H1 (cell line): Measurements from ENCODE around the gene LIG3. TPM values are rescaled to one million over a fixed set of nuclear protein-coding genes. Genes with fewer than 3 reads are reported as not detected.

Experiments
- CTCF ChIA-PET: fragments of 300-600 bp; sonication (Branson Sonifier 250); formaldehyde crosslinking; loops from one replicate; lab custom pipeline; 2021; ENCODE audit not compliant: partially characterized antibody; lab: Charles Lee
- POLR2A ChIA-PET: fragments of 300-600 bp; sonication (Branson Sonifier 250); formaldehyde crosslinking; loops from one replicate; lab custom pipeline; 2021; ENCODE audit warnings: inconsistent platforms; ENCODE audit not compliant: partially characterized antibody; lab: Charles Lee
- DNase-seq, 2 experiments: peaks; one replicate each; pipeline versions ENCODE4 v3.0.0 to v3.0.0-alpha.2; 2010 to 2022; ENCODE audit warnings: low spot score in 2 of 2, low read depth in 1 of 2, mixed read lengths in 1 of 2
- FAIRE-seq: peaks from 2 replicates; lab custom pipeline; 2011; peaks lifted over from hg19 to GRCh38; lab: Jason Lieb, UNC
- H2AFZ ChIP-seq: 2 replicates; pipeline ENCODE4 v1.8.1; 2012; ENCODE audit warnings: low read length, inconsistent platforms
- H2AK5ac ChIP-seq: 2 replicates; pipeline ENCODE4 v1.6.1; 2013; ENCODE audit warnings: low read depth, low read length
- H2BK120ac ChIP-seq: replicated peaks from 2 replicates; pipeline ENCODE3; 2013; ENCODE audit warnings: low read depth, low read length, inconsistent platforms
- H2BK12ac ChIP-seq: 2 replicates; pipeline ENCODE4 v1.6.1; 2013; ENCODE audit warnings: low read depth, low read length
- H2BK15ac ChIP-seq: 2 replicates; pipeline ENCODE4 v1.6.1; 2013; ENCODE audit warnings: low read length
- H2BK20ac ChIP-seq: 2 replicates; pipeline ENCODE4 v1.6.1; 2013; ENCODE audit warnings: low read length
- H2BK5ac ChIP-seq: 2 replicates; pipeline ENCODE4 v1.6.1; 2013; ENCODE audit warnings: low read depth, low read length
- H3K14ac ChIP-seq: 2 replicates; pipeline ENCODE4 v1.6.1; 2013; ENCODE audit warnings: inconsistent platforms; ENCODE audit not compliant: insufficient read length
- H3K18ac ChIP-seq: 2 replicates; pipeline ENCODE4 v1.6.1; 2013; ENCODE audit warnings: low read length; ENCODE audit errors: extremely low read depth
- H3K23ac ChIP-seq: 2 replicates; pipeline ENCODE4 v1.6.1; 2013; ENCODE audit warnings: inconsistent platforms; ENCODE audit not compliant: insufficient read length
- H3K23me2 ChIP-seq: 2 replicates; pipeline ENCODE4 v1.6.1; 2013; ENCODE audit warnings: low read depth, low read length
- H3K27ac ChIP-seq: 2 replicates; pipeline ENCODE4 v1.6.1; 2011; ENCODE audit warnings: low read depth, low read length, inconsistent platforms
- H3K27me3 ChIP-seq, 4 experiments: replicated peaks in 1 of 4; 1 replicate in 1 of 4; 2 replicates in 3 of 4; pipeline versions ENCODE4 v1.6.1 to v1.8.1; 2011 to 2013; ENCODE audit warnings: low read length in 3 of 4, mild to moderate bottlenecking in 3 of 4, inconsistent platforms in 2 of 4, mixed read lengths in 2 of 4, moderate library complexity in 1 of 4; ENCODE audit not compliant: control insufficient read depth in 3 of 4, insufficient read depth in 3 of 4; ENCODE audit errors: extremely low read depth in 1 of 4
- H3K36me3 ChIP-seq, 4 experiments: 2 replicates each; pipeline versions ENCODE4 v1.6.1 to v1.8.1; 2011 to 2013; ENCODE audit warnings: mild to moderate bottlenecking in 4 of 4, low read length in 3 of 4, moderate library complexity in 2 of 4, control low read depth in 1 of 4, inconsistent platforms in 1 of 4; ENCODE audit not compliant: insufficient read depth in 4 of 4, control insufficient read depth in 2 of 4
- H3K4ac ChIP-seq: replicated peaks from 2 replicates; pipeline ENCODE3; 2013; ENCODE audit warnings: low read length, low read depth, mixed read lengths, inconsistent platforms; ENCODE audit not compliant: insufficient read length
- H3K4me1 ChIP-seq, 4 experiments: replicated peaks in 1 of 4; 1 replicate in 1 of 4; 2 replicates in 3 of 4; pipeline versions ENCODE4 v1.6.1 to v1.8.1; 2011 to 2013; ENCODE audit warnings: low read length in 3 of 4, inconsistent platforms in 2 of 4, mixed read lengths in 1 of 4; ENCODE audit not compliant: insufficient read depth in 4 of 4, control insufficient read depth in 3 of 4
- H3K4me2 ChIP-seq, 2 experiments: 2 replicates each; pipeline versions ENCODE4 v1.6.1 to v1.8.1; 2011 to 2013; ENCODE audit warnings: low read depth in 2 of 2, low read length in 2 of 2, control low read depth in 1 of 2, inconsistent platforms in 1 of 2, mild to moderate bottlenecking in 1 of 2; ENCODE audit not compliant: insufficient read depth in 1 of 2
- H3K4me3 ChIP-seq, 4 experiments: fragments of 200-600, 300-600 bp in 1 of 4; sonication (generic), shearing (Covaris generic), sonication (Bioruptor Twin) in 1 of 4; 2 replicates each; pipeline versions ENCODE4 v1.5.1 to v1.8.1; 2011 to 2016; ENCODE audit warnings: low read length in 4 of 4, low read depth in 3 of 4, control low read depth in 2 of 4, inconsistent platforms in 2 of 4, mild to moderate bottlenecking in 2 of 4, mixed read lengths in 1 of 4, moderate library complexity in 1 of 4; ENCODE audit not compliant: insufficient read depth in 2 of 4; ENCODE audit errors: extremely low read depth in 1 of 4
- H3K56ac ChIP-seq: replicated peaks from 2 replicates; pipeline ENCODE3; 2013; ENCODE audit warnings: low read depth, mild to moderate bottlenecking, mixed read lengths, low read length, inconsistent platforms; ENCODE audit not compliant: insufficient read length
- H3K79me1 ChIP-seq: 2 replicates; pipeline ENCODE4 v1.6.1; 2013; ENCODE audit warnings: low read depth, low read length, control low read depth
- H3K79me2 ChIP-seq, 2 experiments: 2 replicates each; pipeline versions ENCODE4 v1.6.1 to v1.8.1; 2012 to 2013; ENCODE audit warnings: low read length in 2 of 2, mild to moderate bottlenecking in 2 of 2, inconsistent platforms in 1 of 2; ENCODE audit not compliant: insufficient read depth in 2 of 2, control insufficient read depth in 1 of 2
- H3K9ac ChIP-seq, 4 experiments: replicated peaks in 1 of 4; 1 replicate in 1 of 4; 2 replicates in 3 of 4; pipeline versions ENCODE4 v1.6.1 to v1.8.1; 2011 to 2013; ENCODE audit warnings: low read depth in 3 of 4, low read length in 3 of 4, control low read depth in 2 of 4, mild to moderate bottlenecking in 2 of 4, moderate library complexity in 2 of 4, inconsistent platforms in 1 of 4; ENCODE audit errors: extremely low read depth in 1 of 4
- H3K9me3 ChIP-seq, 2 experiments: 2 replicates each; pipeline versions ENCODE4 v1.6.1 to v1.8.1; 2012 to 2013; ENCODE audit warnings: mild to moderate bottlenecking in 2 of 2, moderate library complexity in 2 of 2, control low read depth in 1 of 2, inconsistent platforms in 1 of 2, low read depth in 1 of 2, low read length in 1 of 2, mixed read lengths in 1 of 2; ENCODE audit not compliant: insufficient read depth in 2 of 2
- H4K20me1 ChIP-seq, 2 experiments: replicated peaks in 1 of 2; 2 replicates each; pipeline versions ENCODE3 to v1.8.1; 2011 to 2013; ENCODE audit warnings: inconsistent platforms in 2 of 2, low read length in 2 of 2, mild to moderate bottlenecking in 1 of 2; ENCODE audit not compliant: insufficient read depth in 2 of 2, control insufficient read depth in 1 of 2
- H4K5ac ChIP-seq: 2 replicates; pipeline ENCODE4 v1.6.1; 2013; ENCODE audit warnings: low read length, low read depth, mixed read lengths, inconsistent platforms; ENCODE audit not compliant: insufficient read length
- H4K8ac ChIP-seq: 2 replicates; pipeline ENCODE4 v1.8.0; 2013; ENCODE audit warnings: mild to moderate bottlenecking, moderate library complexity, low read length, inconsistent platforms; ENCODE audit not compliant: insufficient read depth; ENCODE audit errors: extremely low read depth
- H4K91ac ChIP-seq: replicated peaks from 2 replicates; pipeline ENCODE3; 2013; ENCODE audit warnings: low read length, mixed read lengths, inconsistent platforms; ENCODE audit not compliant: insufficient read length
- ATF3 ChIP-seq: IDR thresholded peaks from 2 replicates; pipeline ENCODE4 v1.6.1; 2011; ENCODE audit warnings: low read depth, mild to moderate bottlenecking, low read length; ENCODE audit not compliant: insufficient read depth
- E2F6 ChIP-seq: IDR thresholded peaks from 2 replicates; pipeline ENCODE4 v1.6.1; 2012; ENCODE audit warnings: inconsistent platforms
- HDAC6 ChIP-seq: IDR thresholded peaks from one replicate; pipeline ENCODE4 v1.7.1; 2012; ENCODE audit warnings: low read depth, mild to moderate bottlenecking, inconsistent platforms, low read length, moderate library complexity
- KDM1A ChIP-seq: fragments of 200-600, 300-600 bp; sonication (generic); IDR thresholded peaks from 2 replicates; pipeline ENCODE4 v1.7.1; 2016; ENCODE audit warnings: mild to moderate bottlenecking, low read length, borderline replicate concordance
- POLR2AphosphoS5 ChIP-seq: IDR thresholded peaks from 2 replicates; pipeline ENCODE4 v1.6.1; 2011; ENCODE audit warnings: low read depth, low read length
- POU5F1 ChIP-seq: IDR thresholded peaks from 2 replicates; pipeline ENCODE4 v1.6.1; 2011; ENCODE audit warnings: low read depth, mild to moderate bottlenecking, low read length, moderate library complexity
- RFX5 ChIP-seq: IDR thresholded peaks from 2 replicates; pipeline ENCODE4 v1.6.1; 2011; ENCODE audit warnings: low read depth, low read length, improper control_type of control experiment, borderline replicate concordance
- SIRT6 ChIP-seq: IDR thresholded peaks from one replicate; pipeline ENCODE4 v1.7.1; 2012; ENCODE audit warnings: low read length, inconsistent platforms
- TBP ChIP-seq: IDR thresholded peaks from 2 replicates; pipeline ENCODE4 v1.6.1; 2011; ENCODE audit warnings: low read depth, low read length, improper control_type of control experiment
- WGBS, 2 experiments: shearing (Covaris generic) in 1 of 2; methylation state at CpG; one replicate each; pipeline versions ENCODE4 v1.1.6 to v1.1.7; 2013 to 2015; ENCODE audit warnings: low lambda C conversion rate in 2 of 2, mixed read lengths in 2 of 2, inconsistent platforms in 1 of 2, low coverage in 1 of 2, missing lambda C conversion rate in 1 of 2; ENCODE audit not compliant: insufficient replicate concordance in 2 of 2, insufficient coverage in 1 of 2, insufficient read length in 1 of 2; ENCODE audit errors: extremely low coverage in 1 of 2, missing lambda C conversion rate in 1 of 2; 5-methylcytosine and 5-hydroxymethylcytosine counted together
- polyA plus RNA-seq, 7 experiments: library from polyadenylated mRNA; depleted of rRNA in 3 of 7; stranded (reverse) in 5 of 7; unstranded in 2 of 7; fragments of >200 nt in 5 of 7; fragments of 200-250 nt in 2 of 7; gene quantifications; 1 replicate in 5 of 7; 2 replicates in 1 of 7; 4 replicates in 1 of 7; pipeline versions ENCODE4 v1.2.1 to v1.2.3, GENCODE V29; 2011 to 2013; ENCODE audit warnings: missing spikeins in 2 of 7, mixed read lengths in 2 of 7
- total RNA-seq: library from RNA; stranded (reverse); fragmentation: NEBNext Ultra II Directional; extraction: Animal tissue kit (Norgen Biotek cat#: 25700); gene quantifications from 2 replicates; pipeline ENCODE4 v1.2.1, GENCODE V29; 2021

The LIG3 gene
- total and polyA plus RNA-seq, 2 of the 8 experiments (the other 6 are each of a cell fraction or from before 2014, with no cell fraction given): 63.6 to 89.3 TPM

- H4K91ac ChIP-seq: peak overlapping the region; percentile 51
- CTCF ChIA-PET: interaction anchor here (0.6 to 1.6 kb wide), 4 partner anchors 9 to 451 kb away, joined by 3 to 8 read pairs (median 4); partner anchors contain the start of gene RAD51D
- no peak overlapping the region for H3K23ac ChIP-seq
- H2BK5ac ChIP-seq: 0 out of 2 replicates have a peak overlapping the region, but pooled peaks have one; percentile 57
- no peaks in the 10 kb centered on the region for H3K27me3 ChIP-seq
- 2% methylated on average over 43 of the region's 69 CpGs; no CpG with 5 or more reads in 1 of the 2 experiments for WGBS, 2 experiments
- H3K27ac ChIP-seq: peak overlapping the region; percentile 91
- H3K79me1 ChIP-seq: peaks cover 5% of the 10 kb centered on the region; the same call in 1 of the 2 replicates
- no peak overlapping the region for H2BK120ac ChIP-seq
- peak overlapping the region; percentile 72 to 98 (median 76) for H3K4me3 ChIP-seq
- peak; percentile 36 for FAIRE-seq
- no peaks in the 10 kb centered on the region; the same call in 1 of the 2 replicates for H3K23me2 ChIP-seq
- H3K9ac ChIP-seq: peak overlapping the region; percentile 57 to 98 (median 94)
- DNase-seq: peak in 1 of 2 experiments; percentile 72
- no peak overlapping the region for H2BK12ac ChIP-seq
- no peak overlapping the region for H3K18ac ChIP-seq
- peak overlapping the region; percentile 56 for H3K56ac ChIP-seq
- no peak overlapping the region for H2BK15ac ChIP-seq
- peaks cover 0 to 6% (median 4%) of the 10 kb centered on the region in 4 experiments; a peak in 4 of 7 replicates for H3K4me1 ChIP-seq
- POLR2A ChIA-PET: interaction anchor here (0.6 to 4.9 kb wide), 25 partner anchors 11 to 376 kb away, joined by 3 to 44 read pairs (median 6); partner anchors contain the start of genes CCT6B, FNDC8, RAD51D and RFFL
- peaks cover 3 to 48% of the 10 kb centered on the region in 2 experiments for H3K79me2 ChIP-seq
- H3K36me3 ChIP-seq: peaks cover 0 to 25% (median 6%) of the 10 kb centered on the region in 4 experiments; a peak in 6 of 8 replicates
- H3K14ac ChIP-seq: no peak overlapping the region
- H4K8ac ChIP-seq: peak overlapping the region; percentile 94
- H2BK20ac ChIP-seq: no peak overlapping the region
- no peaks in the 10 kb centered on the region for H3K9me3 ChIP-seq
- peaks cover 1 to 2% of the 10 kb centered on the region in 2 experiments for H4K20me1 ChIP-seq
- H3K4ac ChIP-seq: no peak overlapping the region
- no peak overlapping the region for H2AK5ac ChIP-seq
- peak overlapping the region; percentile 67 to 90 for H3K4me2 ChIP-seq
- peak overlapping the region; percentile 90 for H4K5ac ChIP-seq
- H2AFZ ChIP-seq: no peak overlapping the region
- TF ChIP-seq HDAC6: no peak
- TF ChIP-seq RFX5: no peak
- TF ChIP-seq E2F6: peak; percentile 37; the same call in 1 of the 2 replicates
- TF ChIP-seq SIRT6: no peak
- TF ChIP-seq KDM1A: no peak
- peak; percentile 58 for TF ChIP-seq POLR2AphosphoS5
- TF ChIP-seq TBP: peak; percentile 60
- TF ChIP-seq POU5F1: no peak
- no peak for TF ChIP-seq ATF3
These were observed 597 bp downstream of the LIG3 start for GRCh38 chr17:34980681-34981537.
